ENCODE results near the gene TTYH3. TPM values are rescaled to one million over a fixed set of nuclear protein-coding genes. Genes with fewer than 3 reads are reported as not detected.

TTYH3 gene, protein sequence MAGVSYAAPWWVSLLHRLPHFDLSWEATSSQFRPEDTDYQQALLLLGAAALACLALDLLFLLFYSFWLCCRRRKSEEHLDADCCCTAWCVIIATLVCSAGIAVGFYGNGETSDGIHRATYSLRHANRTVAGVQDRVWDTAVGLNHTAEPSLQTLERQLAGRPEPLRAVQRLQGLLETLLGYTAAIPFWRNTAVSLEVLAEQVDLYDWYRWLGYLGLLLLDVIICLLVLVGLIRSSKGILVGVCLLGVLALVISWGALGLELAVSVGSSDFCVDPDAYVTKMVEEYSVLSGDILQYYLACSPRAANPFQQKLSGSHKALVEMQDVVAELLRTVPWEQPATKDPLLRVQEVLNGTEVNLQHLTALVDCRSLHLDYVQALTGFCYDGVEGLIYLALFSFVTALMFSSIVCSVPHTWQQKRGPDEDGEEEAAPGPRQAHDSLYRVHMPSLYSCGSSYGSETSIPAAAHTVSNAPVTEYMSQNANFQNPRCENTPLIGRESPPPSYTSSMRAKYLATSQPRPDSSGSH
- 46.2 to 65.0 TPM (median 56.5 TPM) in 5 replicates for total RNA-seq (2022; extraction: Qiagen RNA extraction; ENCODE audit: low read depth)

DNA sequence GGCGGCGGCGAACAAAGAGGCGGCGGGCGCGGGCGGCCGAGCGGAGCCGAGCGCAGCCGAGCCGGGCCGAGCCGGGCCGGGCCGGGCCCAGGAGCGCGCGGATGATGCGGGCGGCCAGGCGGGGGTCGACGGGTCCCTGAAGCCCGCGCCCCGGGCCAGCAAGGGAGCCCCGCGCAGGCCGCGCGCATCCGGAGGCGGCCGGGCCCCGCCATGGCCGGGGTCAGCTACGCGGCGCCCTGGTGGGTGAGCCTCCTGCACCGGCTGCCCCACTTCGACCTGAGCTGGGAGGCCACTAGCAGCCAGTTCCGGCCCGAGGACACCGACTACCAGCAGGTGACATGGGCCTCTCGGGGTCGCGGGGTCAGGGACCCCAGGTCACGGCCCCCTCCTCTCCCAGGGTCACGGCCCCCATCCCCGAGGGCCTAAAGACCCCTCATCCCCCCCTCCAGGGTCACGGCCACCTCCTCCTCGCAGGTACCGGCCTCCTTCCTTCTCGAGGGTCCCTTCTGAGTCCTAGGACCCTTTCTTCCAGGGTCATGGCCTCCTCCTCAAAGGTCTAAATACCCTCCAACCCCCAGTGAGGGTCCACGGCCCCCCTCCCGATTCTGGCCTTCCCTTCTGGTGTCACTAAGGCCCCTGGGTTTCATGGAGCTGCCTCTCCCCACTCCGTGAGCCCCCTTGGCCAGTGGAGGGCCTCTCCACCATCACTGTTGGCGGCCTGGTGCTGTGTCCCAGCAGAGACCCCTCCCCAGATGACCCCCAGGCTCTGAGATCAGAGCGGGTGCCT is at the start of gene TTYH3:
TTYH3 (plus strand) TSS at position 41 of the 787 bp plus-strand sequence; CDS start at position 211, 170 bp downstream.

DNA sequence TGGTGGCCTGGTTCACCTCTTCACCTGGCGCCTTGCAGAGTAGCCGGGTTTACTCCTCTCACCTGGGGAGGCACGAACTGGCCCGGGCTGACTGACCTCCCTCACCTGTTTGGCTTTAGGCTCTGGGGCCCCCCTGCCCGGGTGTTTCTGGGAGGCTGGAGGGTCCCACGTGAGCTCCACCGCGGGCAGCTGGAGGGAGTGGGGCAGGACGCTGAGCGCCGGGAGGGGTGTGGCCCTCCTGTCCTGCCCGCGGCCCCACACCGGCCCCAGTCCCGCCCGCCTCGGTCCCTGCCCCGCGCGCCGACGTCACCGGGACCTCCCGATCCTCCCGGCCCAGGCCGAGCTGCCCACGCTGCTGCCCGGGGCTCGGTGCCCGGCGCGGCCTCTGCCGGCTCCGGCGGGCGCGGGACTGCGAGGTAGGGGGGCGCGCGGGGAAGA is 56.1 kb downstream of the TTYH3 start, which contains the start of gene AMZ1:
AMZ1 (plus strand) TSS at position 322 of the 438 bp plus-strand sequence. CDS start 12,250 bp downstream, outside the sequence.

Other genes with a start within 250 kb of the TTYH3 start
- gene CHST12, start 228.4 kb upstream of the TTYH3 start, total RNA-seq (2022; extraction: Qiagen RNA extraction; ENCODE audit: low read depth) = 7.8 to 16.3 TPM (median 13.6 TPM) in 5 replicates
- not detected in 5 replicates for gene GRIFIN, start 155.6 kb upstream of the TTYH3 start, total RNA-seq (2022; extraction: Qiagen RNA extraction; ENCODE audit: low read depth)
- 8.4 to 14.0 TPM (median 12.7 TPM) in 5 replicates for gene LFNG, start 112.2 kb upstream of the TTYH3 start, total RNA-seq (2022; extraction: Qiagen RNA extraction; ENCODE audit: low read depth)
- 25.2 to 40.5 TPM (median 35.0 TPM) in 5 replicates for gene BRAT1, start 76.5 kb upstream of the TTYH3 start, total RNA-seq (2022; extraction: Qiagen RNA extraction; ENCODE audit: low read depth)
- gene IQCE, start 73.0 kb upstream of the TTYH3 start, total RNA-seq (2022; extraction: Qiagen RNA extraction; ENCODE audit: low read depth) = 9.8 to 14.8 TPM (median 12.3 TPM) in 5 replicates
- 0.05 TPM in 1 of 5 replicates, not detected in the others for gene AMZ1, start 56.2 kb downstream of the TTYH3 start, total RNA-seq (2022; extraction: Qiagen RNA extraction; ENCODE audit: low read depth)
- 40.6 to 50.0 TPM (median 47.0 TPM) in 5 replicates for gene GNA12, start 212.3 kb downstream of the TTYH3 start, total RNA-seq (2022; extraction: Qiagen RNA extraction; ENCODE audit: low read depth)